ENCODE results near the gene TTL.
A peak's percentile ranks its signal among the peaks of the same experiment; 100 is the strongest.
"Not testable (repeated sequence)": the region's sequence is repeated elsewhere in the genome, so short reads cannot be mapped to it uniquely, and the experiment has no call there.

Gene TTL

DNA sequence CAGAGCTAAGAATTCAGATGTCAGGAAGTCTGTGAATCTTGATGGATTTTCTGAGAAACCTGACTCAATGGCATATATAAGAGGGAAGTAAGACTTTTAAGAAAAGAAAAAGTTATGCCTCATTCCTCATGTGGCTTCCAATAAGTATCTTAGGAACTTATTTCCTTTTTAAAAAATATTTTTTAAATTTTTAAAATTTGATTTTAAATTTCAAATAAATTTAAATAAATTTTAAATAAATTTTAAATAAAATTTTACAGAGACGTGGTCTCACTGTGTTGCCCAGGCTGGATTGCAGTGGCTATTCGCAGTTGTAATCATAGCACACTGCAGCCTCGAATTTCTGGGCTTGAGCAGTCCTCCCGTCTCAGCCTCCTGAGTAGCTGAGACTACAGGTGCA lies 48.8 kb downstream of the TTL start:
- no peak for TF ChIP-seq CTCF (IDR thresholded peaks at IDR 0.05; ENCODE audit: low read depth, low read length, missing control alignments)
- no peak for DNase-seq (ENCODE audit: extremely low read depth, low read depth)
- H3K4me3 ChIP-seq (replicated peaks; ENCODE audit: low read depth, low read length) = no peak overlapping the region

- no peak for TF ChIP-seq CTCF (IDR thresholded peaks at IDR 0.05; ENCODE audit: low read depth, low read length, missing control alignments)
- no peak overlapping the region for H3K4me3 ChIP-seq (replicated peaks; ENCODE audit: low read depth, low read length)
- DNase-seq (ENCODE audit: extremely low read depth, low read depth) = no peak
These were observed 52.9 kb downstream of the TTL start for GRCh38 chr2:112534826-112535225.

DNA sequence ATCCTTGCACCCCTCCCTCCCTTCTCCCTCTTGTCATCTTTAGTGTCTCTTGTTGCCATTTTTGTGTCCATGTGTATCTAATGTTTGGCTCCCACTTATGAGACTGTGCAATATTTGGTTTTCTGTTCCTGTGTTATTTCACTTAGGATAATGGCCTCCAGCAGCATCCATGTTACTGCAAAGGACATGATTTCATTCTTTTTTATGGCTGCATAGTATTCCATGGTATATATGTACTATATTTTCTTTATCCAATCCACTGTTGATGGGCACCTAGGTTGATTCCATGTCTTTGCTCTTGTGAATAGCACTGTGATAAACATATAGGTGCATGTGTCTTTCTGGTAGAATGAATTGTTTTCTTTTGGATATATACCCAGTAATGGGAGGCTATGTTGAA lies 54.7 kb downstream of the TTL start:
- H3K4me3 ChIP-seq (replicated peaks; ENCODE audit: low read depth, low read length); DNase-seq (ENCODE audit: extremely low read depth, low read depth): not testable (repeated sequence)

DNA sequence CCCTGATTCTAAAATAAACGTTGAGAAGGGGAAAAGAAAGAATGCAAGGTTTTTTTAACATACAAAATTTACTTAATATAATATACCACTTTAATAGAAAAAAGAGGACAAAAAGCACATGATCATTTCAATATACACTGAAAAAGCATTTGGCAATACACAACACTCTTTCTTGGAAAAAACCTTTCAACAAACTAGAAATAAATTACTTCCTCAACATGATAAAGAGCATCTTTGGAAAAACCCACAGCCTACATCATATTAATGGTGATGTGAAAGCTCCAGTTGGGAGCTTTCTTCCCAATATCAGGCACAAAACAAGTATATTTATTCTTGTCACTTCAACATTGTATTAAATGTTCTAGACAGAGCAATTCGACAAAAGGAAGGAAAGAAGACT lies 57.4 kb downstream of the TTL start:
- no peak overlapping the region for H3K4me3 ChIP-seq (replicated peaks; ENCODE audit: low read depth, low read length)
- TF ChIP-seq CTCF (IDR thresholded peaks at IDR 0.05; ENCODE audit: low read depth, low read length, missing control alignments) = no peak
- no peak for DNase-seq (ENCODE audit: extremely low read depth, low read depth)

- TF ChIP-seq CTCF (IDR thresholded peaks at IDR 0.05; ENCODE audit: low read depth, low read length, missing control alignments) = no peak
- no peak overlapping the region for H3K4me3 ChIP-seq (replicated peaks; ENCODE audit: low read depth, low read length)
- DNase-seq (ENCODE audit: extremely low read depth, low read depth) = no peak
These were observed 59.0 kb downstream of the TTL start for GRCh38 chr2:112540906-112541305.

- H3K4me3 ChIP-seq (replicated peaks; ENCODE audit: low read depth, low read length) = peak overlapping the region; percentile 95
- DNase-seq (ENCODE audit: extremely low read depth, low read depth) = peak; percentile 16
- TF ChIP-seq CTCF (IDR thresholded peaks at IDR 0.05; ENCODE audit: low read depth, low read length, missing control alignments) = no peak
These were observed 59.6 kb downstream of the TTL start for GRCh38 chr2:112541315-112542122.

- H3K4me3 ChIP-seq (replicated peaks; ENCODE audit: low read depth, low read length) = peak within 1 kb of the TSS; percentile 95
- TF ChIP-seq CTCF (IDR thresholded peaks at IDR 0.05; ENCODE audit: low read depth, low read length, missing control alignments) = no peak
- peak; percentile 64 for DNase-seq (ENCODE audit: extremely low read depth, low read depth)
These were observed 60.4 kb downstream of the TTL start, which contains the start of gene POLR1B for GRCh38 chr2:112542123-112542983. Gene POLR1B (plus strand): TSS chr2:112542465. CDS start chr2:112542495, 30 bp downstream.

Measured in HFF-Myc (cell line).